HepG2 (cell line): ENCODE data around the gene TMEM170B. TPM values are rescaled to one million over a fixed set of nuclear protein-coding genes. Genes with fewer than 3 reads are reported as not detected.
A peak's percentile ranks its signal among the peaks of the same experiment; 100 is the strongest.

ENCODE experiments used
- ATAC-seq: fragments of 200-7000 bp; cut with Tn5 transposase; 3 replicates; pipeline ENCODE4 v1.9.1; 2020; ENCODE audit warnings: mild to moderate bottlenecking, moderate library complexity
- BruUV-seq: library from RNA; stranded (reverse); fragments of 400-500 nt; replicated peaks from 2 replicates; lab custom pipeline; 2021; lab: Mats Ljungman, UMichigan
- CTCF ChIA-PET: fragments of 300-600 bp; formaldehyde crosslinking; extraction: SDS; loops from one replicate; lab custom pipeline; 2021; ENCODE audit warnings: low total read pairs, inconsistent platforms, low intra/inter-chr PET ratio; lab: Yijun Ruan, JAX
- POLR2A ChIA-PET: fragments of 350-600 bp; sonication (Branson Sonifier 250); formaldehyde crosslinking; loops from one replicate; lab custom pipeline; 2020; ENCODE audit warnings: antibody characterized with exemption, inconsistent platforms; lab: Yijun Ruan, JAX
- DNase-seq: peaks from one replicate; pipeline ENCODE4 v3.0.0-alpha.2; 2015; ENCODE audit warnings: low spot score
- FAIRE-seq: peaks from 3 replicates; lab custom pipeline; 2011; peaks lifted over from hg19 to GRCh38; lab: Jason Lieb, UNC
- H2AFZ ChIP-seq: one replicate; pipeline ENCODE4 v1.6.1; 2011; ENCODE audit warnings: low read length, inconsistent platforms
- H3K27ac ChIP-seq: fragments of 300-600 bp; 3 replicates; pipeline ENCODE4 v1.8.0; 2011; ENCODE audit warnings: mixed run types, mild to moderate bottlenecking, mixed read lengths, low read length, inconsistent platforms; ENCODE audit not compliant: insufficient read depth; ENCODE audit errors: extremely low read length
- H3K27me3 ChIP-seq, 2 experiments: fragments of 200-600 bp in 1 of 2; 2 replicates in 1 of 2; 3 replicates in 1 of 2; pipeline versions ENCODE4 v1.6.0 to v1.8.0; 2011; ENCODE audit warnings: low read length in 2 of 2, mild to moderate bottlenecking in 2 of 2, moderate library complexity in 2 of 2, inconsistent platforms in 1 of 2; ENCODE audit not compliant: insufficient read depth in 2 of 2, control insufficient read depth in 1 of 2
- H3K36me3 ChIP-seq, 2 experiments: fragments of 200-600 bp in 1 of 2; replicated peaks in 1 of 2; 2 replicates in 1 of 2; 3 replicates in 1 of 2; pipeline versions ENCODE4 v1.5.1 to v1.8.0; 2011; ENCODE audit warnings: low read length in 2 of 2, inconsistent platforms in 1 of 2; ENCODE audit not compliant: insufficient read depth in 2 of 2, control insufficient read depth in 1 of 2
- H3K4me1 ChIP-seq: 2 replicates; pipeline ENCODE4 v1.5.1; 2012; ENCODE audit warnings: low read length, inconsistent platforms; ENCODE audit not compliant: insufficient read depth
- H3K4me2 ChIP-seq: 2 replicates; pipeline ENCODE4 v1.6.0; 2011; ENCODE audit warnings: low read depth, low read length, inconsistent platforms
- H3K4me3 ChIP-seq, 3 experiments: fragments of 200-600 bp in 1 of 3; sonication (generic), shearing (Covaris generic) in 1 of 3; replicated peaks in 1 of 3; 2 replicates each; pipeline ENCODE4 v1.5.1; 2011 to 2016; ENCODE audit warnings: low read length in 3 of 3, inconsistent platforms in 2 of 3, low read depth in 2 of 3, mild to moderate bottlenecking in 2 of 3, control low read depth in 1 of 3, mixed read lengths in 1 of 3; ENCODE audit not compliant: insufficient read depth in 1 of 3
- H3K79me2 ChIP-seq: one replicate; pipeline ENCODE4 v1.6.1; 2011; ENCODE audit warnings: low read length, inconsistent platforms; ENCODE audit not compliant: insufficient read depth
- H3K9ac ChIP-seq: 2 replicates; pipeline ENCODE4 v1.6.0; 2011; ENCODE audit warnings: mild to moderate bottlenecking, low read depth, low read length, inconsistent platforms; ENCODE audit not compliant: insufficient read depth
- H3K9me3 ChIP-seq: 2 replicates; pipeline ENCODE4 v1.5.1; 2012; ENCODE audit warnings: mild to moderate bottlenecking, low read length
- H4K20me1 ChIP-seq: 2 replicates; pipeline ENCODE4 v1.6.0; 2011; ENCODE audit warnings: inconsistent platforms, mild to moderate bottlenecking, low read length, moderate library complexity; ENCODE audit not compliant: insufficient read depth
- ARID5B ChIP-seq: IDR thresholded peaks from 2 replicates; pipeline ENCODE4 v1.4.0; 2020; ENCODE audit warnings: mild to moderate bottlenecking, missing genetic modification reagents
- CREB3 ChIP-seq: sonication (generic); formaldehyde crosslinking; IDR thresholded peaks from 2 replicates; pipeline ENCODE4 v1.5.0; 2020; ENCODE audit warnings: missing genetic modification reagents
- FOXM1 ChIP-seq: sonication (generic); formaldehyde crosslinking; IDR thresholded peaks from 2 replicates; pipeline ENCODE4 v1.5.0; 2020; ENCODE audit warnings: missing genetic modification reagents
- IKZF1 ChIP-seq: fragments of 450-650 bp; IDR thresholded peaks from 2 replicates; pipeline ENCODE4 v1.7.1; 2016
- IKZF5 ChIP-seq: IDR thresholded peaks from 2 replicates; pipeline ENCODE4 v1.6.1; 2018; ENCODE audit warnings: missing genetic modification reagents, mild to moderate bottlenecking, missing compliant biosample characterization
- MIER3 ChIP-seq: IDR thresholded peaks from 2 replicates; pipeline ENCODE4 v1.6.1; 2016; ENCODE audit warnings: missing compliant biosample characterization, borderline replicate concordance
- NFYB ChIP-seq: sonication (generic); formaldehyde crosslinking; IDR thresholded peaks from 2 replicates; pipeline ENCODE4 v1.4.0; 2020; ENCODE audit warnings: missing genetic modification reagents
- REST ChIP-seq, 2 experiments: IDR thresholded peaks; 2 replicates each; pipeline ENCODE4 v1.6.1; 2011 to 2012; ENCODE audit warnings: low read length in 2 of 2, borderline replicate concordance in 1 of 2, low read depth in 1 of 2, mild to moderate bottlenecking in 1 of 2, moderate library complexity in 1 of 2
- ZNF333 ChIP-seq: sonication (generic); formaldehyde crosslinking; IDR thresholded peaks from 2 replicates; pipeline ENCODE4 v1.4.0; 2020; ENCODE audit warnings: mild to moderate bottlenecking, missing genetic modification reagents, borderline replicate concordance
- ZNF34 ChIP-seq: sonication (generic); formaldehyde crosslinking; IDR thresholded peaks from 2 replicates; pipeline ENCODE4 v1.4.0; 2020; ENCODE audit warnings: mild to moderate bottlenecking, missing genetic modification reagents, borderline replicate concordance
- ZNF740 ChIP-seq: sonication (generic); formaldehyde crosslinking; IDR thresholded peaks from 2 replicates; pipeline ENCODE4 v1.4.0; 2020; ENCODE audit warnings: missing genetic modification reagents
- ZUFSP ChIP-seq: sonication (generic); formaldehyde crosslinking; IDR thresholded peaks from 2 replicates; pipeline ENCODE4 v1.9.0; 2021; ENCODE audit warnings: missing genetic modification reagents, mild to moderate bottlenecking, borderline replicate concordance
- WGBS: methylation state at CpG from one replicate; pipeline ENCODE4 v1.1.6; 2017; ENCODE audit warnings: low lambda C conversion rate; 5-methylcytosine and 5-hydroxymethylcytosine counted together
- in situ Hi-C: cut with HindIII; loops from 2 replicates; pipeline ENCODE4 v1.10.0; 2017; ENCODE audit warnings: low pct_unique_long_range_greater_than_20kb; ENCODE audit not compliant: extremely low pct_ligation_motif_present
- intact Hi-C: fragments of 100-400 bp; cut with micrococcal nuclease; formaldehyde crosslinking; loops from one replicate; pipeline ENCODE4 v1.10.0; 2022; ENCODE audit not compliant: unreplicated experiment
- polyA plus RNA-seq, 8 experiments: library from polyadenylated mRNA; depleted of rRNA in 3 of 8; stranded (reverse) in 7 of 8; unstranded in 1 of 8; fragments of >200 nt; fragmentation: Illumina TruSeq in 4 of 8; extraction: Trizol in 4 of 8; gene quantifications; 2 replicates each; pipeline versions ENCODE4 v1.2.1 to v1.2.3, GENCODE V29; 2011 to 2016; ENCODE audit warnings: low read depth in 4 of 8, missing spikeins in 1 of 8, mixed read lengths in 1 of 8; ENCODE audit not compliant: insufficient read depth in 1 of 8
- total RNA-seq, 5 experiments: library from RNA; depleted of rRNA; stranded (reverse); fragments of >200 nt; fragmentation: Illumina TruSeq; extraction: Trizol; gene quantifications; 2 replicates each; pipeline ENCODE4 v1.2.3, GENCODE V29; 2016; ENCODE audit warnings: low read depth in 1 of 5

TMEM170B gene
- total and polyA plus RNA-seq, 2 of the 13 experiments (the other 11 are each of a cell fraction or from before 2014, with no cell fraction given) = 3.3 to 9.4 TPM

GRCh38 chr6:11497881-11498280 is 39.7 kb upstream of the TMEM170B start:
- ATAC-seq = peak; percentile 36
- WGBS = 100% methylated on average over 1 of the region's 1 CpG
- no peaks in the 10 kb centered on the region for H3K27me3 ChIP-seq
- no TSS peak for BruUV-seq
- H3K4me3 ChIP-seq = no peak overlapping the region
- peaks cover 58% of the 10 kb centered on the region for H3K4me1 ChIP-seq
- intact Hi-C loops = loop anchor here (2.0 to 5.0 kb wide), 3 partner anchors 105 to 281 kb away; no protein-coding TSS in a partner anchor
- no peak for FAIRE-seq
- DNase-seq = no peak
- H3K36me3 ChIP-seq = no peaks in the 10 kb centered on the region
- CTCF ChIA-PET = interaction anchor here (4.8 kb wide), 1 partner anchor 353 kb away, joined by 92 read pairs; no protein-coding TSS in a partner anchor
- H3K79me2 ChIP-seq = no peaks in the 10 kb centered on the region
- no peak overlapping the region for H3K9ac ChIP-seq
- H3K4me2 ChIP-seq = no peak overlapping the region
- H4K20me1 ChIP-seq = no peaks in the 10 kb centered on the region
- no peak overlapping the region for H3K27ac ChIP-seq
- H2AFZ ChIP-seq = no peak overlapping the region
- POLR2A ChIA-PET = no interaction called here
- H3K9me3 ChIP-seq = 0 out of 2 replicates have a peak, but pooled peaks cover 5% of the 10 kb centered on the region
- in situ Hi-C loops = loop anchor here (5.0 to 10.0 kb wide), 5 partner anchors 133 to 543 kb away; partner anchors contain the start of gene NEDD9
- TF ChIP-seq ZNF333 (CRISPR knock-in tag) (no peak), MIER3 (no peak), IKZF1 (no peak), REST (IDR thresholded peaks at IDR 0.05; ENCODE audit: borderline replicate concordance in 1 of 2, low read depth in 1 of 2, low read length in 2 of 2) (no peak), ZNF34 (CRISPR knock-in tag) (no peak), ZNF740 (CRISPR knock-in tag) (no peak), FOXM1 (CRISPR knock-in tag) (no peak), IKZF5 (CRISPR knock-in tag) (no peak), ARID5B (CRISPR knock-in tag) (no peak), ZUFSP (CRISPR knock-in tag) (no peak), CREB3 (no peak), NFYB (CRISPR knock-in tag) (no peak)
